ENCODE measurements around the gene FBF1. TPM values are rescaled to one million over a fixed set of nuclear protein-coding genes. Genes with fewer than 3 reads are reported as not detected.
"Not testable (repeated sequence)": the region's sequence is repeated elsewhere in the genome, so short reads cannot be mapped to it uniquely, and the experiment has no call there.

Gene FBF1
- total RNA-seq, 1 experiment from 2014 or later: 8.0 TPM

GRCh38 chr17:75875182-75875939 is 65.5 kb downstream of the FBF1 start:
- DNase-seq (ENCODE audit: low read depth): no peak

DNA sequence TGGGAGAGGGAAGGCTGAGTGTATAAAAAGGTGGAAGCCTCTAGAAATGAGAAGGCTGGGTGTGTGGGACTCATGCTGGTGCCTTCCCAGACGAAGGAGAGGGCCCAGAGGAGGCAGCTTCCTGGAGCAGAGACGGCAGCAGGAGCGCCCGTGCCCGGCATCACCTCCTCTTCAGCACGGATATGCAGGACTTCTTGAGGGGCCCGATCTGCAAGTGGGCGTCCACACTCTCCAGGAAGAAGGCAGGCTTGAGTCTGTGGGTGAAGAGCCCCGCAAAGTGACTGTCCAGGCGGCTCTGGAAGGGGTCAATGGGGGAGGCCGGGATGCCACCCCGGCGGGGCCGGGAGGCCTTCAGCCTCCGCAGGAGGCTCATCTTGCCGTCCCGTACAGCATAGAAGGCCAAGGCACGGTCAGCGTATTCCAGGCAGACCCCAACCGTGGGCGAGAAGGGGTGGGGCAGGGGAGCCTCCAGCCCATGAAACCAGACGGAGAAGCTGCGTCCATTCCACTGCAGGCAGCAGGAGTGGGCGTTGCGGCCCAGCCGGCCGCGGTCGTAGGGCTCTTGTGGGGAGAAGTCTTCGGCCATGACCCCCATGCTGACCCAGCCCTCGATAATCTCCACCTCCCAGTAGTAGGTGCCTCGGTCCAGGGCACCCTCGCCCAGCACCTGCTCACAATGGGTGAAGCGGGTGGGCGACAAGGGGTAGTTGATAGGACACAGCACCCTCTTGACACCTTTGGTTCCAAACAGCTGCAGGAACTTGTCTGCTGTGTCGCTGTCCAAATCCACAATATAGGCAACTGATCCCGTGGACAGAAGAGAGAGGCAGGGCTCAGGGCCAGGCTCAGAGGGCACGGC is 66.3 kb downstream of the FBF1 start:
- DNase-seq (ENCODE audit: low read depth): no peak

DNA sequence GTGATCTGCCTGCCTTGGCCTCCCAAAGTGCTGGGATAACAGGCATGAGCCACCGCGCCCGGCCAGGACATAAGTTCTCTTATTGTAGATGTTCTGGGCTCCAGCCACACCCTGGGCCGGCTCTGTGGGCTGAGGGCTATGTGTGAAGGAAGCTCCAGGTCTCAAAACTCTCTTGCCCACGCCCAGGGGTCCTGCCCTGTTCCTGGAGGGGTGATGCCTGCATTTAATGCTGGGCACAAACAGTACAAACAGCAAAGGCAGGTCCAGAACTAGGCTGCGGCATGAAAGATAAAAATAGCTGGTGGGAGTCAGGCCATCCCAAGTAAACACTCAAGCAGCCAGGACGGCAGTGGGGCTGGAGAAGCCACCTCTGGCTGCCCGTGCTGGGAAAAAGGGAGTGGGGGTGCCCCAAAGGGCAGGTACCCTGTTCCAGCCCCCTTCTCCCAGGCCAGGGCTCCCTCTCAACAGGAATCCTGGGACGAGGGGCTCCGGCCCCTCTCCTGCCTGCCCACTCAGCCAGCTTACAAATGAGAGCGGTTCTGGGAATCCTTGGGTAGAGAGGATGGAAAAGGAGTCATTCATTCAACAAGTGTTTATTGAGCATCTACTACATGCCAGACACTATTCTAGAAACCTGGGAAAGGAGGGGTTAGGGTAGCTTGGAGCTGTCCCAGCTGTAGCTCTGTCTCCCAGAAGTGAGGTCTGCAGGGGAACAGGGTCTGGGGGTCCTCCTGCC is 67.1 kb downstream of the FBF1 start:
- no peak for DNase-seq (ENCODE audit: low read depth)

GRCh38 chr17:75872434-75873351 is 68.1 kb downstream of the FBF1 start:
- peak; percentile 78 for DNase-seq (ENCODE audit: low read depth)

- DNase-seq (ENCODE audit: low read depth): not testable (repeated sequence)
Observed at GRCh38 chr17:75870228-75870627, 70.6 kb downstream of the FBF1 start.

DNA sequence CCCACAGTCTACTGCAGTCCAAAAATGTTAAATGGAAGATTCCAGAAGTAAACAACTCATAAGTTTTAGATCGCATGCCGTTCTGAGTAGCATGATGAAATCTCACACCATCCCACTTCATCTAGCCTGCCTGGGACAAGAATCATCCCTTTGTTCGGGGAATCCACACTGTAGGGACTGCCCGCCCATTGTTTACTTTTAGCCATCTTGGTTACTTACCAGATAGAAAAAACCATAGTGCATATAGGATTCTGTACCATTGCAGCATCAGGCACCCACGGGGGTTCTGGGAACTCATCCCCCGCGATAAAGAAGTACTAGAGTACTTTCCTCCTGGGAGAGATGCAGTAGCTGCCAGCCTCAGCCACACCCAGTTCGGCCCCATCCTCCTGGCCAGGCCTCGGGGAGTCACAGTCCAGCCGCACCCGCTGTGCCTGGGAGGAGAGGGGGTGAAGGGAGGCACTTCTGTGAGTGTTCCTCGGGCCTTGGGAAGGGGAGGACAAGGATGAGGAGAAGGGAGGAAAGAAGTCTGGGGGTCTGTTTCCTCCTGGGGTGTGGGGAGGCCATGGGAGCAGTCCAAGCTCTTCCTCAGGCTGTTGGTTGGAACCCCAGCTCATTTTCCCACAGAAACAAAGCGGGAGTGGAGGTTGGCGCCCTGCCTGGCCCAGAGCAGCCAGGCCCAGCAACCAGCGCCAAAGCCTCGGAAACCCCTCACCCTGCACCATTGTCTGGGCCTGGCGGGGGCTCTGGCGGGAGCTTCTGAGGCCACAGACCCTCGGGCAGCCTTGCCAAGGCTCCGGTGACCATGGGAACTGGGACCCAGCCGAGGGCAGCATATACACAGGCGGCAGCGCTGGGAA is 71.3 kb downstream of the FBF1 start:
- DNase-seq (ENCODE audit: low read depth): peak; percentile 63

DNA sequence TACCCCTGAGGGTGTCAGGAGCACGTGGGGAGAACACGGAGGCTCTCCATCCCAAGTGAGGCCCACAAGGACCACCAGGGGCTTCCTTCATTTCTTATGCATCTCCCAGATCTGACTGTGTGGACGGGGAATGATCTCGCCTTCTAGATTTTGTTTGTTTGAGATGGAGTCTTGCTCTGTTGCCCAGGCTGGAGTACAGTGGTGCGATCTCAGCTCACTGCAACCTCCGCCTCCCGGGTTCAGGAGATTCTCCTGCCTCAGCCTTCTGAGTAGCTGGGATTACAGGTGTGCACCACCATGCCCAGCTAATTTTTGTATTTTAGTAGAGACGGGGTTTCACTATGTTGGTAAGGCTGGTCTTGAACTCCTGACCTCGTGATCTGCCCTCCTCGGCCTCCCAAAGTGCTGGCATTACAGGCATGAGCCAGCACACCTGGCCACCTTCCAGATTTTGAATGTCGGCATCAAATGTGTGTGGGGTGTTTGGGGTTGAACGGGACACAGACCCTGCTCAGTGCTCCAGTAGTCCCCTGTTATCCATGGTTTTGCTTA is 72.0 kb downstream of the FBF1 start:
- DNase-seq (ENCODE audit: low read depth): not testable (repeated sequence)

- DNase-seq (ENCODE audit: low read depth): not testable (repeated sequence)
Observed at GRCh38 chr17:75865404-75866188, 75.2 kb downstream of the FBF1 start.

DNA sequence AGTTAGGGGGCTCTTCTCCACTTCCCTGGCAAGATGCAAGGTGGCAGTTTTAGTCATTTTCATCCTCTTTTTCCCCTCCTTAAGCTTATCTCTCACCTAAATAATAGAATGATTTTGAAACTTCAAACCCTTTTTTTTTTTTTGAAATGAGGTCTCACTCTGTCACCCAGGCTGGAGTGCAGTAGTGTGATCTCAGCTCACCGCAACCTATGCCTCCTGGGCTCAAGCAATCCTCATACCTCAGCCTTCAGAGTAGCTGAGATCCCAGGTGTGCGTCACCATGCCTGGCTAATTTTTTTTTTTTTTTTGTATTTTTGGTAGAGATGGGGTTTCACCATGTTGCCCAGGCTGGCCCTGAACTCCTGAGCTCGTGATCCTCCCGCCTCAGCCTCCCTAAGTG is 76.0 kb downstream of the FBF1 start:
- DNase-seq (ENCODE audit: low read depth): not testable (repeated sequence)

- peak; percentile 68 for DNase-seq (ENCODE audit: low read depth)
Observed at GRCh38 chr17:75864448-75864871, 76.4 kb downstream of the FBF1 start.

GRCh38 chr17:75861927-75862317 is 78.9 kb downstream of the FBF1 start:
- no peak for DNase-seq (ENCODE audit: low read depth)

Other genes starting within 250 kb of the FBF1 start
- gene ITGB4, start 219.6 kb downstream of the FBF1 start, total RNA-seq (2014; rRNA removed; shearing (Covaris generic)): 3.6 and 3.9 TPM in 2 replicates
- 14.3 and 29.9 TPM in 2 replicates for gene GALK1, start 175.8 kb downstream of the FBF1 start, total RNA-seq (2014; rRNA removed; shearing (Covaris generic))
- gene UNK, start 156.2 kb downstream of the FBF1 start, total RNA-seq (2014; rRNA removed; shearing (Covaris generic)): 36.8 and 40.6 TPM in 2 replicates
- 0.06 and 0.86 TPM in 2 replicates for gene UNC13D, start 96.6 kb downstream of the FBF1 start, total RNA-seq (2014; rRNA removed; shearing (Covaris generic))
- 17.8 and 21.8 TPM in 2 replicates for gene WBP2, start 85.7 kb downstream of the FBF1 start, total RNA-seq (2014; rRNA removed; shearing (Covaris generic))
- 14.4 and 15.2 TPM in 2 replicates for gene TRIM47, start 62.5 kb downstream of the FBF1 start, total RNA-seq (2014; rRNA removed; shearing (Covaris generic))
- gene TRIM65, start 44.1 kb downstream of the FBF1 start, total RNA-seq (2014; rRNA removed; shearing (Covaris generic)): 15.6 and 24.1 TPM in 2 replicates
- gene MRPL38, start 36.2 kb downstream of the FBF1 start, total RNA-seq (2014; rRNA removed; shearing (Covaris generic)): 27.7 and 34.8 TPM in 2 replicates
- 28.5 and 35.0 TPM in 2 replicates for gene ACOX1, start 38.1 kb upstream of the FBF1 start, total RNA-seq (2014; rRNA removed; shearing (Covaris generic))
- gene TEN1, start 38.2 kb upstream of the FBF1 start, total RNA-seq (2014; rRNA removed; shearing (Covaris generic)): 11.1 and 15.0 TPM in 2 replicates
- gene CDK3, start 59.8 kb upstream of the FBF1 start, total RNA-seq (2014; rRNA removed; shearing (Covaris generic)): 1.3 and 1.5 TPM in 2 replicates
- 0.06 and 0.12 TPM in 2 replicates for gene EVPL, start 86.3 kb upstream of the FBF1 start, total RNA-seq (2014; rRNA removed; shearing (Covaris generic))
- gene SRP68, start 131.5 kb upstream of the FBF1 start, total RNA-seq (2014; rRNA removed; shearing (Covaris generic)): 19.1 and 25.4 TPM in 2 replicates
- gene GALR2, start 133.7 kb upstream of the FBF1 start, total RNA-seq (2014; rRNA removed; shearing (Covaris generic)): not detected in 2 replicates
- not detected in 2 replicates for gene ZACN, start 138.1 kb upstream of the FBF1 start, total RNA-seq (2014; rRNA removed; shearing (Covaris generic))
- gene EXOC7, start 162.7 kb upstream of the FBF1 start, total RNA-seq (2014; rRNA removed; shearing (Covaris generic)): 45.4 and 48.9 TPM in 2 replicates
- not detected in 2 replicates for gene FOXJ1, start 200.2 kb upstream of the FBF1 start, total RNA-seq (2014; rRNA removed; shearing (Covaris generic))

Measured in Daoy (cell line).